HG02852 (cell line): ENCODE results near the gene GLRX3.

ENCODE experiments used
- ATAC-seq: cut with Tn5 transposase; IDR thresholded peaks from one replicate; pipeline ENCODE4 v1.9.1; 2021; ENCODE audit warnings: mild to moderate bottlenecking, moderate library complexity; ENCODE audit not compliant: unreplicated experiment

Gene GLRX3

DNA sequence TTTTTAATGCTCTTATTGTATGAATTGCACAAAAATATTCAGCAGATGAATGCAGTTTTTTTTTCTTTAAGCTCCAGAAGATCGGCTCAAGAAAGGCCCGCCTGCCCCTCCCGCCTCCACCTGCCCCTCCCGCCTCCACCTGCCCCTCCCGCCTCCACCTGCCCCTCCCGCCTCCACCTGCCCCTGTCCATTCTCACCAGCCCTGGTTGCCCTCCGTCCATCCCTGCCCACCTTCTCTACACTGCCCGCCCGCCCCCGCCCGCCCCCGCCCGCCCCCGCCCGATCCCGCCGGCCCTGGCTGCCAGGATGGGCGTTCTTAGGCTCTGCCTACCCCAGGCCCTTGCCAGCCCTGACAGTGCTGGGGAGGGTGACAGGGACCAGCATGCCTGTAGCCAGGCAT, 67.4 kb downstream of the GLRX3 start:
- no peak for ATAC-seq

DNA sequence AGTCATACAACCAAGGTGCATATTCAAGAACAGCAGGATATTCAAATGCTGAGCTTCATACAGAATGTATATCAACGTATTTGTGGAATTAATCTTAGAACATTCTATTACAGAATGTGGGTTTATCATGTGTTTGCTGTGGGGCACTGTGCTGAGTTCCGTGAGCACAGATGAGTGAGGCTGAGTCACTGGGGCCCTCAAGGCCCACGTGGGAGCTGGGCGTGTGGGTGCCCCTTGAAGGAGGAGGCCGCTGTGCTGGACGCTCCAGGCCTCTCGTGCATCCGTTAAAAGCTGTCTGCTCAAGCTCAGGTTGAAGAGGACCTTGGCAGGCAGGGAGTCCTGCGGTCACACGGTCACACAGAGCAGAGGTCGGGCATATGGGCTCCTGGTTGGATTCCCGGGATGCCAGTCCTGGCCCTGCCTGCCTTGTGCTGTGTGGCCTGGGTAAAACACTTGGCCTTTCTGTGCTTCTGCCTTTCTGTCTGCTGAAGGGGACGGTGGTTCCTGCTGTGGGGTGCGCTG, 70.1 kb downstream of the GLRX3 start:
- no peak for ATAC-seq

- no peak for ATAC-seq
These were observed 71.0 kb downstream of the GLRX3 start for GRCh38 chr10:130207205-130207604.

- ATAC-seq, result no peak
These were observed 72.6 kb downstream of the GLRX3 start for GRCh38 chr10:130208807-130209206.

DNA sequence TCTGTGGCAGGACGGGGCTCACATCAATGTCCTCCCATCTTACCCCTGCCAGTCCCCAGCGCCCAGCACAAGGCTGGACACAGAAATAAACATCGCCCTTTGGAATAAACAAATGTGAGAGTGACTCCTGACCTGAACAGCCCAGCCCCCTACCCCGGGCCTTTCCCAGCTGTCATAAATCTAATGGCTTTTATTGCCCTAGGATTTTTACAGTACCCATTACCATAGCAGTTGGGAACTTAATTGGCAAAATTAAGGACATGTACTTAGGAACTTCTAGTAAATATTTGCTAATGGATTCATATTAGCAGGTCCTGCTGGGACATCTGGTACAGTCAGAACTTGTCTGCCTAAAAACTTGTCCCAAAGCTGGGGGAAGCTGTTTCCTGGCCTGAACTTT, 76.6 kb downstream of the GLRX3 start:
- ATAC-seq, result no peak

- no peak for ATAC-seq
These were observed 77.3 kb downstream of the GLRX3 start for GRCh38 chr10:130213286-130214080.

- ATAC-seq, result no peak
These were observed 78.2 kb downstream of the GLRX3 start for GRCh38 chr10:130214431-130214830.

GRCh38 chr10:130215151-130215930, 79.2 kb downstream of the GLRX3 start:
- ATAC-seq, result no peak

GRCh38 chr10:130215931-130216231, 79.7 kb downstream of the GLRX3 start:
- ATAC-seq, result no peak

DNA sequence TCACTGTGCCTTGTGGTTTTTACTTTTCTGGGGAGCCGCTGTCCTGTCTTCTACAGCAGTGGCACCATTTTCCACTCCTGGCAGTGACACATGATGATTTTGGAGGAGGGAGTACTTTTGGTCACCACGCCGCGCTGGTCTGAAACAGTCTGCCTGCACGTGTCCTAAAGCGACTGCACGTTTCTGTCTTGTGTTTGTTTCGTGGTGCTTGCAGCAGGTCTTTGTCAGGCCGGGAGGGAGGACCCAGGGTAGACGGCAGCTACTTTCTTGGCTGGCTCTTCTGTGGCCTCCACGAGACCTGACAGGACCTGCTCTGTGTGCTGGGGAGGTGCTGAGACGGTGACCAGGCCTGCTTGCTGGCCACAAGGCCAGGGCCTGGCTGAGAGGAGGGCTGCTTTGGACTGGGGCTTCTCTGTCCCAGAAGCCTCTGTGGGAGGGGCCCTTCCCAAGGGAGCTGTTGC, 82.0 kb downstream of the GLRX3 start:
- ATAC-seq, result no peak

GRCh38 chr10:130218936-130219335, 82.7 kb downstream of the GLRX3 start:
- ATAC-seq, result no peak

DNA sequence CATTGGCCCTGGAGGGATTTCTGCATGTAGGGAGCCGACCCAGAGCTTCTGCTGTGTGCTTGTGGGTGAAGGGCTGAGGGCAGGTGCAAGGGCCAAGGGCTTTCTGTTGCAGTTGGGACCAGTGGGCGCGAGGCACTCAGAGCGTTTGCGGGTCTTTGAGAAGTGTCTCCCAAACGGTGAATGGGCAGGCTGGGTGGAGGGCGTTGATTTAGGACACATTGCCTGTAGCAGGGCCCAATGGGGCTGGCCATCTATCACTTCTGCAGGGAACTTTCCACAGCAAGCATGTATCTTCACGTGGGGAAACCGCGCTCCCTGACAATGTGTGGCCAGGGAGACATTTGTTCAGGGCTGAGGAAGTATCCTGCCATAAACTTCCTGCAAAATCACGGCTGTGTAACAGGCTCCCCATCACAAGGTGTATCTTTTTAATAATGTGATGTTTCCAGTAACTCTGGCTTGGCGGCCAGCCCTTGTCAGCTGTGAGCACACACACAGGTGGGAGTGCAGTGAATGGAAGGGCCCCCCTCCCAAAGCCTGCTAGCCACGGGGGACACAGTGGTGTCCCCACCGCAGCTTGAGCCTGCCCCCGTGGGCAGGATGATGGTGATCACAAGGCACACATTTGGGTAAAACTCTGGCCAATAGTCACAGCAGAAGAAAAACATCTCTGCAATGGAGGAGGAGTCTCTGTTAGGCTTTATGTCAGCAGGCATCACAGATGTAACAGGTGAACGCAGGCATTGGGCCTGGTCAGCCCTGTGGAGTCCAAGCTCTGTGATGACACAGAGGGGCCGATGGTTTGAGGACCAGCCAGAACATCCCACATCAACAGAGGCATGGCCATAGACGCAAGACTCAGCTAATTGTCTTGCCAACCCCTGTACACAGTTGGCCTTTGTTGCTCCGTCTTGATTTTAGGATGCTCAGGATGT, 84.3 kb downstream of the GLRX3 start:
- no peak for ATAC-seq

GRCh38 chr10:130221456-130222375, 85.5 kb downstream of the GLRX3 start:
- no peak for ATAC-seq

DNA sequence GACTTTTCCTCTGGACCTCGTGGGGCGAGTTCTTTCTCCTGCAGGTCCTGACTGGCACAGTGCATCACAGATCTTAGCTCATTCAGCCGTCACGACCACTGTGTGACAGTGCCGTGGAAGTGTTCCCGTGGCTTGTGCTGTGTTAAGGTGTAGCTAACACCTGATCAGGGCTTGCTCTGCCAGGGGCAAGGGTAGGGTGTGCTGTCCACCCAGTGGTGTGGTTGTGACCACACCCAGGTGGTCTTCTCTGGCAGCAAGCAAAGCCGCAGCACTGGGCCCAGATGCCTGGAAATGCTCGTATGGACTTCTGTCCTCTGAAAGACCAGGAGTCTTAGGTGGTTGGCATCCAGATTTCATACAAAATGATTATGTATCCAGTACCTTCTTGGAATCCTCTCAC, 86.2 kb downstream of the GLRX3 start:
- no peak for ATAC-seq

DNA sequence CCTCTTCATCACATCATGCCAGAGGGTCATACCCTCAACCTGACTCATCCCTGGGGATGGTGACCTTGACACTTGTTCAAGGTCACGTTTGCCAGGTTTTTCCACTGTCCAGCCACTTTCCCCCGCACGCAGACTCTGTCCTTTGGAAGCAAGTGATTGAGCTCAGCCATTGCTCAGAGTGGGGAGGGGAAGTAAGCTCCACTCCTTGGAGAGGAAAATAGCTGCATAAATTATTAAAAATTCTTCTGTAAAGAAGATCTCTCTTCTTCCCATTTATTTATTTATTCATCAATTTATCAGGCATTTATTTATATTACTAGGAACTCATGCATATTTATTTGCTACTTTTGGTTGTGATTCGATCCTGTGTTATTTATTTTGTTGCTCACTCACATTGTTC, 88.0 kb downstream of the GLRX3 start:
- no peak for ATAC-seq

GRCh38 chr10:130226012-130226411, 89.8 kb downstream of the GLRX3 start:
- no peak for ATAC-seq

DNA sequence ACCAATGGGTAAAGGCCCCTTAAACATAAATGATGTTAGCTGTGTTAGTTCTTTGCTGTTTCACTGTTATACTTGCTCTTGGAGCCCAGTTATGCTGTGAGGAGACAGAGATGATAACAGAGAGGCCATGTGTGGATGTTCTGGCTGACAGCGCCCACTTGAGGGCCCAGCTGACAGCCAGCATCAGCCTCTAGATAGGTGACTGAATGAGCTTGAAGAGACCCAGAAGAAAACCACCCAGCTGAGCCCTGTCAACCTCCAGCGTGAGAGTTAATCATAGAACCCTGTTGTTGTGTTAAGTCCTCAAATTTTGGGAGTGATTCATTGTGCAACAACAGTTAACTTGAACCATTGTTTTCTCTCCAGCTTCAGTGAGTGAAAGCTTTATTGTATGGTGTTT, 91.7 kb downstream of the GLRX3 start:
- no peak for ATAC-seq
